PFSK-1 (cell line): Measurements from ENCODE around the gene KCNG4.

Source experiments
- POLR2AphosphoS5 ChIP-seq: IDR thresholded peaks from 2 replicates; pipeline ENCODE4 v1.6.1; 2012; ENCODE audit warnings: low read depth, mild to moderate bottlenecking, control low read depth, low read length, moderate library complexity
- TF ChIP-seq, protein P1 (sequence below), 2 experiments: IDR thresholded peaks; 2 replicates each; pipeline versions ENCODE4 v1.6.1 to v1.8.0; 2011 to 2012; ENCODE audit warnings: low read depth in 2 of 2, low read length in 2 of 2, control low read depth in 1 of 2, inconsistent platforms in 1 of 2, mild to moderate bottlenecking in 1 of 2, moderate library complexity in 1 of 2; ENCODE audit not compliant: insufficient read depth in 1 of 2

DNA sequence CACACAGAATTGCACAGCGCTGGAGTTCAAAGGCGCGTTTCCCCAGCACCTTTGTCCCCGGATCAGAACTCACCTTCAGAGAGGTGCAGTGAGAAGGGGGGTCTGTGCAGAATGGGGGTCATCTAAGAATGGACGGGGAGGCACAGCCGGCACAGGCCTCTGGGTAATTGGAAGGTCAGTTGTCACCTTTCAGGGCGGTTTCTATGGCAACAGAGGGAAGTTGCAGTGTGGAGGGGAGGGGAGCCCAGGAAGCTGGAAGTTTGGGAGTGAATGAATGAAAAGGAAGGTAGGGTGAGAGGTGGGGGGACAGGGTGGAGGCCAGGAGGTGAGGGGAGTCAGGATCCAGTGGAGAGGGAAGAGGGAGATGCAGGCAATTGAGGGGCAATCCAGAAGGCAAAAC, 12.4 kb upstream of the KCNG4 start:
- TF ChIP-seq, protein P1, sequence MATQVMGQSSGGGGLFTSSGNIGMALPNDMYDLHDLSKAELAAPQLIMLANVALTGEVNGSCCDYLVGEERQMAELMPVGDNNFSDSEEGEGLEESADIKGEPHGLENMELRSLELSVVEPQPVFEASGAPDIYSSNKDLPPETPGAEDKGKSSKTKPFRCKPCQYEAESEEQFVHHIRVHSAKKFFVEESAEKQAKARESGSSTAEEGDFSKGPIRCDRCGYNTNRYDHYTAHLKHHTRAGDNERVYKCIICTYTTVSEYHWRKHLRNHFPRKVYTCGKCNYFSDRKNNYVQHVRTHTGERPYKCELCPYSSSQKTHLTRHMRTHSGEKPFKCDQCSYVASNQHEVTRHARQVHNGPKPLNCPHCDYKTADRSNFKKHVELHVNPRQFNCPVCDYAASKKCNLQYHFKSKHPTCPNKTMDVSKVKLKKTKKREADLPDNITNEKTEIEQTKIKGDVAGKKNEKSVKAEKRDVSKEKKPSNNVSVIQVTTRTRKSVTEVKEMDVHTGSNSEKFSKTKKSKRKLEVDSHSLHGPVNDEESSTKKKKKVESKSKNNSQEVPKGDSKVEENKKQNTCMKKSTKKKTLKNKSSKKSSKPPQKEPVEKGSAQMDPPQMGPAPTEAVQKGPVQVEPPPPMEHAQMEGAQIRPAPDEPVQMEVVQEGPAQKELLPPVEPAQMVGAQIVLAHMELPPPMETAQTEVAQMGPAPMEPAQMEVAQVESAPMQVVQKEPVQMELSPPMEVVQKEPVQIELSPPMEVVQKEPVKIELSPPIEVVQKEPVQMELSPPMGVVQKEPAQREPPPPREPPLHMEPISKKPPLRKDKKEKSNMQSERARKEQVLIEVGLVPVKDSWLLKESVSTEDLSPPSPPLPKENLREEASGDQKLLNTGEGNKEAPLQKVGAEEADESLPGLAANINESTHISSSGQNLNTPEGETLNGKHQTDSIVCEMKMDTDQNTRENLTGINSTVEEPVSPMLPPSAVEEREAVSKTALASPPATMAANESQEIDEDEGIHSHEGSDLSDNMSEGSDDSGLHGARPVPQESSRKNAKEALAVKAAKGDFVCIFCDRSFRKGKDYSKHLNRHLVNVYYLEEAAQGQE (IDR thresholded peaks at IDR 0.05; ENCODE audit: insufficient read depth in 1 of 2, low read depth in 2 of 2, low read length in 2 of 2) = no peak
- no peak for TF ChIP-seq POLR2AphosphoS5
